Peyer's patch (tissue), 4 donors: ENCODE measurements around the gene STK10.

Experiments used
- POLR2A ChIP-seq, 2 donors: fragments of 450-650 bp; IDR thresholded peaks; one replicate each; pipeline ENCODE4 v1.5.1; 2017; ENCODE audit warnings: antibody characterized with exemption in 2 of 2, mild to moderate bottlenecking in 2 of 2, moderate library complexity in 2 of 2
- TF ChIP-seq, protein P1 (sequence below), 6 experiments: fragments of 450-650 bp in 4 of 6; fragments of 200-600 bp in 2 of 6; sonication (generic) in 1 of 6; IDR thresholded peaks; one replicate each; pipeline ENCODE4 v1.5.1; 2017 to 2019; ENCODE audit warnings: antibody characterized with exemption in 6 of 6, mild to moderate bottlenecking in 3 of 6, moderate library complexity in 1 of 6

DNA sequence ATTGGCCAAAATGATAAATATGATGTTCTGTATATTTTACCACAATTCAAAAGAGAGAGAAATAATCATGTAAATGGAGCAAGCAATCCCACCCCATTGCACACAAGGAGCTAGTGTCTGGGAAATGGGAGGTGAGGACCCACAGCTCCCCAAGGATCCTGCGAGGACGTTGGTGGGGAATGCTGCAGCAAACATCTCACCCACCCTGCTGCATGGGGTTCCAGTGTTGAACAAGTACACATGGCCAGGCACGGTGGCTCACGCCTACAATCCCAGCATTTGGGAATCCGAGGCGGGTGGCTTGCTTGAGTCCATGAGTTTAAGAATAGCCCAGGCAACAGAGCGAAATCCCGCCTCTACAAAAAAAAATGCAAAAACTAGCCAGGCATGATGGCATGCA, 29.0 kb downstream of the STK10 start:
- TF ChIP-seq, protein P1, sequence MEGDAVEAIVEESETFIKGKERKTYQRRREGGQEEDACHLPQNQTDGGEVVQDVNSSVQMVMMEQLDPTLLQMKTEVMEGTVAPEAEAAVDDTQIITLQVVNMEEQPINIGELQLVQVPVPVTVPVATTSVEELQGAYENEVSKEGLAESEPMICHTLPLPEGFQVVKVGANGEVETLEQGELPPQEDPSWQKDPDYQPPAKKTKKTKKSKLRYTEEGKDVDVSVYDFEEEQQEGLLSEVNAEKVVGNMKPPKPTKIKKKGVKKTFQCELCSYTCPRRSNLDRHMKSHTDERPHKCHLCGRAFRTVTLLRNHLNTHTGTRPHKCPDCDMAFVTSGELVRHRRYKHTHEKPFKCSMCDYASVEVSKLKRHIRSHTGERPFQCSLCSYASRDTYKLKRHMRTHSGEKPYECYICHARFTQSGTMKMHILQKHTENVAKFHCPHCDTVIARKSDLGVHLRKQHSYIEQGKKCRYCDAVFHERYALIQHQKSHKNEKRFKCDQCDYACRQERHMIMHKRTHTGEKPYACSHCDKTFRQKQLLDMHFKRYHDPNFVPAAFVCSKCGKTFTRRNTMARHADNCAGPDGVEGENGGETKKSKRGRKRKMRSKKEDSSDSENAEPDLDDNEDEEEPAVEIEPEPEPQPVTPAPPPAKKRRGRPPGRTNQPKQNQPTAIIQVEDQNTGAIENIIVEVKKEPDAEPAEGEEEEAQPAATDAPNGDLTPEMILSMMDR (IDR thresholded peaks at IDR 0.05): no peak
- no peak for TF ChIP-seq POLR2A (IDR thresholded peaks at IDR 0.05)
